H1 (cell line): ENCODE data around the gene COPS9. TPM values are rescaled to one million over a fixed set of nuclear protein-coding genes. Genes with fewer than 3 reads are reported as not detected.

Experiments used
- CTCF ChIA-PET: fragments of 300-600 bp; sonication (Branson Sonifier 250); formaldehyde crosslinking; loops from one replicate; lab custom pipeline; 2021; ENCODE audit not compliant: partially characterized antibody; lab: Charles Lee
- POLR2A ChIA-PET: fragments of 300-600 bp; sonication (Branson Sonifier 250); formaldehyde crosslinking; loops from one replicate; lab custom pipeline; 2021; ENCODE audit warnings: inconsistent platforms; ENCODE audit not compliant: partially characterized antibody; lab: Charles Lee
- DNase-seq, 2 experiments: peaks; one replicate each; pipeline versions ENCODE4 v3.0.0 to v3.0.0-alpha.2; 2010 to 2022; ENCODE audit warnings: low spot score in 2 of 2, low read depth in 1 of 2, mixed read lengths in 1 of 2
- FAIRE-seq: peaks from 2 replicates; lab custom pipeline; 2011; peaks lifted over from hg19 to GRCh38; lab: Jason Lieb, UNC
- H2AFZ ChIP-seq: 2 replicates; pipeline ENCODE4 v1.8.1; 2012; ENCODE audit warnings: low read length, inconsistent platforms
- H2AK5ac ChIP-seq: 2 replicates; pipeline ENCODE4 v1.6.1; 2013; ENCODE audit warnings: low read depth, low read length
- H2BK120ac ChIP-seq: replicated peaks from 2 replicates; pipeline ENCODE3; 2013; ENCODE audit warnings: low read depth, low read length, inconsistent platforms
- H2BK12ac ChIP-seq: 2 replicates; pipeline ENCODE4 v1.6.1; 2013; ENCODE audit warnings: low read depth, low read length
- H2BK15ac ChIP-seq: 2 replicates; pipeline ENCODE4 v1.6.1; 2013; ENCODE audit warnings: low read length
- H2BK20ac ChIP-seq: 2 replicates; pipeline ENCODE4 v1.6.1; 2013; ENCODE audit warnings: low read length
- H2BK5ac ChIP-seq: 2 replicates; pipeline ENCODE4 v1.6.1; 2013; ENCODE audit warnings: low read depth, low read length
- H3K14ac ChIP-seq: 2 replicates; pipeline ENCODE4 v1.6.1; 2013; ENCODE audit warnings: inconsistent platforms; ENCODE audit not compliant: insufficient read length
- H3K18ac ChIP-seq: 2 replicates; pipeline ENCODE4 v1.6.1; 2013; ENCODE audit warnings: low read length; ENCODE audit errors: extremely low read depth
- H3K23ac ChIP-seq: 2 replicates; pipeline ENCODE4 v1.6.1; 2013; ENCODE audit warnings: inconsistent platforms; ENCODE audit not compliant: insufficient read length
- H3K23me2 ChIP-seq: 2 replicates; pipeline ENCODE4 v1.6.1; 2013; ENCODE audit warnings: low read depth, low read length
- H3K27ac ChIP-seq: 2 replicates; pipeline ENCODE4 v1.6.1; 2011; ENCODE audit warnings: low read depth, low read length, inconsistent platforms
- H3K27me3 ChIP-seq, 4 experiments: replicated peaks in 1 of 4; 1 replicate in 1 of 4; 2 replicates in 3 of 4; pipeline versions ENCODE4 v1.6.1 to v1.8.1; 2011 to 2013; ENCODE audit warnings: low read length in 3 of 4, mild to moderate bottlenecking in 3 of 4, inconsistent platforms in 2 of 4, mixed read lengths in 2 of 4, moderate library complexity in 1 of 4; ENCODE audit not compliant: control insufficient read depth in 3 of 4, insufficient read depth in 3 of 4; ENCODE audit errors: extremely low read depth in 1 of 4
- H3K36me3 ChIP-seq, 4 experiments: 2 replicates each; pipeline versions ENCODE4 v1.6.1 to v1.8.1; 2011 to 2013; ENCODE audit warnings: mild to moderate bottlenecking in 4 of 4, low read length in 3 of 4, moderate library complexity in 2 of 4, control low read depth in 1 of 4, inconsistent platforms in 1 of 4; ENCODE audit not compliant: insufficient read depth in 4 of 4, control insufficient read depth in 2 of 4
- H3K4ac ChIP-seq: replicated peaks from 2 replicates; pipeline ENCODE3; 2013; ENCODE audit warnings: low read length, low read depth, mixed read lengths, inconsistent platforms; ENCODE audit not compliant: insufficient read length
- H3K4me1 ChIP-seq, 4 experiments: replicated peaks in 1 of 4; 1 replicate in 1 of 4; 2 replicates in 3 of 4; pipeline versions ENCODE4 v1.6.1 to v1.8.1; 2011 to 2013; ENCODE audit warnings: low read length in 3 of 4, inconsistent platforms in 2 of 4, mixed read lengths in 1 of 4; ENCODE audit not compliant: insufficient read depth in 4 of 4, control insufficient read depth in 3 of 4
- H3K4me2 ChIP-seq, 2 experiments: 2 replicates each; pipeline versions ENCODE4 v1.6.1 to v1.8.1; 2011 to 2013; ENCODE audit warnings: low read depth in 2 of 2, low read length in 2 of 2, control low read depth in 1 of 2, inconsistent platforms in 1 of 2, mild to moderate bottlenecking in 1 of 2; ENCODE audit not compliant: insufficient read depth in 1 of 2
- H3K4me3 ChIP-seq, 4 experiments: fragments of 200-600, 300-600 bp in 1 of 4; sonication (generic), shearing (Covaris generic), sonication (Bioruptor Twin) in 1 of 4; 2 replicates each; pipeline versions ENCODE4 v1.5.1 to v1.8.1; 2011 to 2016; ENCODE audit warnings: low read length in 4 of 4, low read depth in 3 of 4, control low read depth in 2 of 4, inconsistent platforms in 2 of 4, mild to moderate bottlenecking in 2 of 4, mixed read lengths in 1 of 4, moderate library complexity in 1 of 4; ENCODE audit not compliant: insufficient read depth in 2 of 4; ENCODE audit errors: extremely low read depth in 1 of 4
- H3K56ac ChIP-seq: replicated peaks from 2 replicates; pipeline ENCODE3; 2013; ENCODE audit warnings: low read depth, mild to moderate bottlenecking, mixed read lengths, low read length, inconsistent platforms; ENCODE audit not compliant: insufficient read length
- H3K79me1 ChIP-seq: 2 replicates; pipeline ENCODE4 v1.6.1; 2013; ENCODE audit warnings: low read depth, low read length, control low read depth
- H3K79me2 ChIP-seq, 2 experiments: 2 replicates each; pipeline versions ENCODE4 v1.6.1 to v1.8.1; 2012 to 2013; ENCODE audit warnings: low read length in 2 of 2, mild to moderate bottlenecking in 2 of 2, inconsistent platforms in 1 of 2; ENCODE audit not compliant: insufficient read depth in 2 of 2, control insufficient read depth in 1 of 2
- H3K9ac ChIP-seq, 4 experiments: replicated peaks in 1 of 4; 1 replicate in 1 of 4; 2 replicates in 3 of 4; pipeline versions ENCODE4 v1.6.1 to v1.8.1; 2011 to 2013; ENCODE audit warnings: low read depth in 3 of 4, low read length in 3 of 4, control low read depth in 2 of 4, mild to moderate bottlenecking in 2 of 4, moderate library complexity in 2 of 4, inconsistent platforms in 1 of 4; ENCODE audit errors: extremely low read depth in 1 of 4
- H3K9me3 ChIP-seq, 2 experiments: 2 replicates each; pipeline versions ENCODE4 v1.6.1 to v1.8.1; 2012 to 2013; ENCODE audit warnings: mild to moderate bottlenecking in 2 of 2, moderate library complexity in 2 of 2, control low read depth in 1 of 2, inconsistent platforms in 1 of 2, low read depth in 1 of 2, low read length in 1 of 2, mixed read lengths in 1 of 2; ENCODE audit not compliant: insufficient read depth in 2 of 2
- H4K20me1 ChIP-seq, 2 experiments: replicated peaks in 1 of 2; 2 replicates each; pipeline versions ENCODE3 to v1.8.1; 2011 to 2013; ENCODE audit warnings: inconsistent platforms in 2 of 2, low read length in 2 of 2, mild to moderate bottlenecking in 1 of 2; ENCODE audit not compliant: insufficient read depth in 2 of 2, control insufficient read depth in 1 of 2
- H4K5ac ChIP-seq: 2 replicates; pipeline ENCODE4 v1.6.1; 2013; ENCODE audit warnings: low read length, low read depth, mixed read lengths, inconsistent platforms; ENCODE audit not compliant: insufficient read length
- H4K8ac ChIP-seq: 2 replicates; pipeline ENCODE4 v1.8.0; 2013; ENCODE audit warnings: mild to moderate bottlenecking, moderate library complexity, low read length, inconsistent platforms; ENCODE audit not compliant: insufficient read depth; ENCODE audit errors: extremely low read depth
- H4K91ac ChIP-seq: replicated peaks from 2 replicates; pipeline ENCODE3; 2013; ENCODE audit warnings: low read length, mixed read lengths, inconsistent platforms; ENCODE audit not compliant: insufficient read length
- ATF2 ChIP-seq: IDR thresholded peaks from 2 replicates; pipeline ENCODE4 v1.6.1; 2012; ENCODE audit warnings: low read length, inconsistent platforms
- E2F6 ChIP-seq: IDR thresholded peaks from 2 replicates; pipeline ENCODE4 v1.6.1; 2012; ENCODE audit warnings: inconsistent platforms
- EP300 ChIP-seq, 2 experiments: IDR thresholded peaks; 1 replicate in 1 of 2; 2 replicates in 1 of 2; pipeline ENCODE4 v1.6.1; 2011 to 2012; ENCODE audit warnings: low read depth in 2 of 2, low read length in 2 of 2, mild to moderate bottlenecking in 2 of 2, borderline replicate concordance in 1 of 2, inconsistent platforms in 1 of 2, moderate library complexity in 1 of 2
- NRF1 ChIP-seq: IDR thresholded peaks from 2 replicates; pipeline ENCODE4 v1.6.1; 2011; ENCODE audit warnings: mild to moderate bottlenecking, low read depth, low read length, improper control_type of control experiment
- SIN3A ChIP-seq, 2 experiments: IDR thresholded peaks in 1 of 2; conservative IDR thresholded peaks in 1 of 2; 2 replicates each; pipeline ENCODE4 v1.6.1; 2011 to 2012; ENCODE audit warnings: low read length in 2 of 2, improper control_type of control experiment in 1 of 2, low read depth in 1 of 2, mild to moderate bottlenecking in 1 of 2
- SRF ChIP-seq: IDR thresholded peaks from 2 replicates; pipeline ENCODE4 v1.6.1; 2011; ENCODE audit warnings: mild to moderate bottlenecking, low read depth, low read length, moderate library complexity
- TAF7 ChIP-seq: optimal IDR thresholded peaks from 2 replicates; pipeline ENCODE3; 2011; ENCODE audit warnings: low read depth, mild to moderate bottlenecking, inconsistent platforms, low read length, moderate library complexity, borderline replicate concordance
- WGBS, 2 experiments: shearing (Covaris generic) in 1 of 2; methylation state at CpG; one replicate each; pipeline versions ENCODE4 v1.1.6 to v1.1.7; 2013 to 2015; ENCODE audit warnings: low lambda C conversion rate in 2 of 2, mixed read lengths in 2 of 2, inconsistent platforms in 1 of 2, low coverage in 1 of 2, missing lambda C conversion rate in 1 of 2; ENCODE audit not compliant: insufficient replicate concordance in 2 of 2, insufficient coverage in 1 of 2, insufficient read length in 1 of 2; ENCODE audit errors: extremely low coverage in 1 of 2, missing lambda C conversion rate in 1 of 2; 5-methylcytosine and 5-hydroxymethylcytosine counted together
- polyA plus RNA-seq, 7 experiments: library from polyadenylated mRNA; depleted of rRNA in 3 of 7; stranded (reverse) in 5 of 7; unstranded in 2 of 7; fragments of >200 nt in 5 of 7; fragments of 200-250 nt in 2 of 7; gene quantifications; 1 replicate in 5 of 7; 2 replicates in 1 of 7; 4 replicates in 1 of 7; pipeline versions ENCODE4 v1.2.1 to v1.2.3, GENCODE V29; 2011 to 2013; ENCODE audit warnings: missing spikeins in 2 of 7, mixed read lengths in 2 of 7
- total RNA-seq: library from RNA; stranded (reverse); fragmentation: NEBNext Ultra II Directional; extraction: Animal tissue kit (Norgen Biotek cat#: 25700); gene quantifications from 2 replicates; pipeline ENCODE4 v1.2.1, GENCODE V29; 2021
- TF ChIP-seq, protein P1 (sequence below): IDR thresholded peaks from 2 replicates; pipeline ENCODE4 v1.6.1; 2011; ENCODE audit warnings: low read length, improper control_type of control experiment

The COPS9 gene
- total and polyA plus RNA-seq, 2 of the 8 experiments (the other 6 are each of a cell fraction or from before 2014, with no cell fraction given): 154 to 234 TPM

DNA sequence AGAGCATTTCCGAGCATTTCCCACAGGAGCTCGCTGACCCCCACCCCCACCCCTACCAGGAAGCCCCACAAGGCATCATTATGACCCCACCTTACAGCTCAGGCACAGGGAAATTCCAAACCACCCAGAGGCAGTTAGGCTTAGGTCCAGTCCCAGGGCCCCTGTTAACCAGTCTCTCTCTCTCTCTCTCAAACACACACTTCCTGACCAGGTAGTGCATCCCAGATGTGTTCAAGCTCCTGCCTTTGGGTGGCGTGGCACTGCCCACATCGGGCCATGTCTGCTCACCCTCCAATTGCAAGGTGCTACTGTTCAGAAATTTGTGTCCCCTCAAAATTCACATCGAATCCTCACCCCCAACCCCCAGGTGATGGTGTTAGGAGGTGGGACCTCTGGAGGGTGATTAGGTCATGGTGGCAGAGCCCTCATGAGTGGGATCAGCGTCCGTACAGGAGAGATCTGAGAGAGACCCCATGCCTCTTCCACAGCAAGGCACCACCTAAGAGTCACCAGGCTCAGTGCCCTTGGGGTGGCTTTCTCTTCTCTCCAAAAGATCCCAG is 8.8 kb downstream of the COPS9 start:
- Histone ChIP-seq H3K27ac (no peak overlapping the region), H3K14ac (no peak overlapping the region), H3K27me3 (no peaks in the 10 kb centered on the region), H2BK15ac (no peak overlapping the region), H2AK5ac (no peak overlapping the region), H3K23me2 (no peaks in the 10 kb centered on the region; the same call in 1 of the 2 replicates), H2BK5ac (no peak overlapping the region), H3K4me1 (no peaks in the 10 kb centered on the region), H2AFZ (no peak overlapping the region), H3K4me3 (no peak overlapping the region), H2BK120ac (no peak overlapping the region), H3K9ac (no peak overlapping the region), H3K9me3 (no peaks in the 10 kb centered on the region), H4K8ac (no peak overlapping the region), H3K36me3 (peaks cover 21 to 54% (median 43%) of the 10 kb centered on the region in 4 experiments), H4K20me1 (peaks cover 3 to 6% of the 10 kb centered on the region in 2 experiments), H2BK20ac (no peak overlapping the region), H3K23ac (no peak overlapping the region), H3K18ac (no peak overlapping the region), H3K79me2 (no peaks in the 10 kb centered on the region; a peak in 1 of 4 replicates), H4K91ac (no peak overlapping the region), H4K5ac (no peak overlapping the region), H3K56ac (no peak overlapping the region), H2BK12ac (no peak overlapping the region), H3K79me1 (no peaks in the 10 kb centered on the region; the same call in 1 of the 2 replicates), H3K4ac (no peak overlapping the region), H3K4me2 (no peak overlapping the region)
- 86% methylated on average over 7 of the region's 7 CpGs; no CpG with 5 or more reads in 1 of the 2 experiments for WGBS, 2 experiments
- DNase-seq (no peak), FAIRE-seq (no peak)
- ChIA-PET CTCF (interaction anchor here (0.5 kb wide), 1 partner anchor 10 kb away, joined by 3 read pairs; no protein-coding TSS in a partner anchor), POLR2A (interaction anchor here (0.9 to 1.0 kb wide), 2 partner anchors 8 to 335 kb away, joined by 3 to 4 read pairs; no protein-coding TSS in a partner anchor)
- TF ChIP-seq SIN3A (conservative IDR thresholded peaks at IDR 0.05 in 1 of 2, IDR thresholded peaks at IDR 0.05 in 1 of 2; ENCODE audit: low read depth in 1 of 2, low read length in 2 of 2): no peak
- no peak for TF ChIP-seq ATF2
- TF ChIP-seq, protein P1, sequence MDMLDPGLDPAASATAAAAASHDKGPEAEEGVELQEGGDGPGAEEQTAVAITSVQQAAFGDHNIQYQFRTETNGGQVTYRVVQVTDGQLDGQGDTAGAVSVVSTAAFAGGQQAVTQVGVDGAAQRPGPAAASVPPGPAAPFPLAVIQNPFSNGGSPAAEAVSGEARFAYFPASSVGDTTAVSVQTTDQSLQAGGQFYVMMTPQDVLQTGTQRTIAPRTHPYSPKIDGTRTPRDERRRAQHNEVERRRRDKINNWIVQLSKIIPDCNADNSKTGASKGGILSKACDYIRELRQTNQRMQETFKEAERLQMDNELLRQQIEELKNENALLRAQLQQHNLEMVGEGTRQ: no peak
- no peak for TF ChIP-seq NRF1
- no peak for TF ChIP-seq E2F6
- no peak for TF ChIP-seq TAF7
- TF ChIP-seq SRF: no peak
- no peak for TF ChIP-seq EP300 (IDR thresholded peaks at IDR 0.05; ENCODE audit: borderline replicate concordance in 1 of 2, low read depth in 2 of 2, low read length in 2 of 2)
